ENCODE data around the gene PRSS21.
A peak's percentile ranks its signal among the peaks of the same experiment; 100 is the strongest.

Gene PRSS21

DNA sequence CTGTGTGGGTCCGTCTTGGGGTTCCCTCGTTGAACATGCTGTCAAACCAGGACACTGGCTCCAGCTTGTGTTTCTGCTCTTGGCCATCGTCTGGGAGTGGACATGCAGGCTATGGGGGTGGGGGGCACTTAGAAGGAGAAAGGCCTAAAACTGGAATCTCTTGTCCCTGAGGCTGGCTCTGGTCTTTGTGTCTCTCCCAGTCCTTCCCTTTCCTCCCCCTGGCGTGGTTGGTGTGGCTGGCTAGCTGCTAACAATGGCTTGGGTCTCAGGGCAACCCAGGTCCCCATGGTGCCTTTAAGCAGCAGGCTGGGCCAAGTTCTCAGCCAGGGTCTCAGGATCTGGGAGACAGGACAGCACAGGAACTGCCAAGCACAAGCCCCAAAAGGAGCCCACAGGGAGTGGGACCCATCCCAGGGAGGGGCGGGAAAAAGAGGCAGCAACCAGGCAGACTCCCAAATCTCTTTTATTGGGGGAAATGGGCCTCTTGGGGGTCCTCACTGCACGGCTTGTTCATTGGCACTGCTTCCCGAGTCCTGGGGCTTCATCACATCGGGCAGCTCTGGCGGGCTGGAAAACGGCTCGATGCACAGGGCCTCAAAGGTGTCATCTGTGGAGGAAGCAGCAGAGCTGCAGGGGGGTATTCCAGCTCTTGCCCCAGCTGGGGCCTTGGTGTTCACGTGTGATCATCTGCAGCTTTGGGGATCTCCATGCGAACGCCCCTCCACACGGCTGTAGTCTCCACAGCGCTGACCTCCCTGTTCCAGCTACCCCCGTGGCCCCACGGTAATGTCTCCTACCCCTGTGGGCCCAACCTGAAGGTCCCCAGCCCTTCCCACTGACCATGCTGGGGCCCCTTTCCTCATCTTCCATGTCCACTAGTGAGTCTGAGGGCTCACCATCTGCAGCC lies 45.3 kb upstream of the PRSS21 start:
- no peak for DNase-seq (ENCODE audit: low read depth)
- TF ChIP-seq, protein P1, sequence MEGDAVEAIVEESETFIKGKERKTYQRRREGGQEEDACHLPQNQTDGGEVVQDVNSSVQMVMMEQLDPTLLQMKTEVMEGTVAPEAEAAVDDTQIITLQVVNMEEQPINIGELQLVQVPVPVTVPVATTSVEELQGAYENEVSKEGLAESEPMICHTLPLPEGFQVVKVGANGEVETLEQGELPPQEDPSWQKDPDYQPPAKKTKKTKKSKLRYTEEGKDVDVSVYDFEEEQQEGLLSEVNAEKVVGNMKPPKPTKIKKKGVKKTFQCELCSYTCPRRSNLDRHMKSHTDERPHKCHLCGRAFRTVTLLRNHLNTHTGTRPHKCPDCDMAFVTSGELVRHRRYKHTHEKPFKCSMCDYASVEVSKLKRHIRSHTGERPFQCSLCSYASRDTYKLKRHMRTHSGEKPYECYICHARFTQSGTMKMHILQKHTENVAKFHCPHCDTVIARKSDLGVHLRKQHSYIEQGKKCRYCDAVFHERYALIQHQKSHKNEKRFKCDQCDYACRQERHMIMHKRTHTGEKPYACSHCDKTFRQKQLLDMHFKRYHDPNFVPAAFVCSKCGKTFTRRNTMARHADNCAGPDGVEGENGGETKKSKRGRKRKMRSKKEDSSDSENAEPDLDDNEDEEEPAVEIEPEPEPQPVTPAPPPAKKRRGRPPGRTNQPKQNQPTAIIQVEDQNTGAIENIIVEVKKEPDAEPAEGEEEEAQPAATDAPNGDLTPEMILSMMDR (IDR thresholded peaks at IDR 0.05; ENCODE audit: low read depth, low read length, missing control alignments) = no peak
- no peak overlapping the region for H3K4me3 ChIP-seq (ENCODE audit: low read depth, low read length)
- in situ Hi-C loops (cut with HindIII; ENCODE audit: low sequenced_read_pairs) = loop anchor here (10.0 kb wide), 1 partner anchor 143 kb away; the partner anchor contains the start of gene FLYWCH1

DNA sequence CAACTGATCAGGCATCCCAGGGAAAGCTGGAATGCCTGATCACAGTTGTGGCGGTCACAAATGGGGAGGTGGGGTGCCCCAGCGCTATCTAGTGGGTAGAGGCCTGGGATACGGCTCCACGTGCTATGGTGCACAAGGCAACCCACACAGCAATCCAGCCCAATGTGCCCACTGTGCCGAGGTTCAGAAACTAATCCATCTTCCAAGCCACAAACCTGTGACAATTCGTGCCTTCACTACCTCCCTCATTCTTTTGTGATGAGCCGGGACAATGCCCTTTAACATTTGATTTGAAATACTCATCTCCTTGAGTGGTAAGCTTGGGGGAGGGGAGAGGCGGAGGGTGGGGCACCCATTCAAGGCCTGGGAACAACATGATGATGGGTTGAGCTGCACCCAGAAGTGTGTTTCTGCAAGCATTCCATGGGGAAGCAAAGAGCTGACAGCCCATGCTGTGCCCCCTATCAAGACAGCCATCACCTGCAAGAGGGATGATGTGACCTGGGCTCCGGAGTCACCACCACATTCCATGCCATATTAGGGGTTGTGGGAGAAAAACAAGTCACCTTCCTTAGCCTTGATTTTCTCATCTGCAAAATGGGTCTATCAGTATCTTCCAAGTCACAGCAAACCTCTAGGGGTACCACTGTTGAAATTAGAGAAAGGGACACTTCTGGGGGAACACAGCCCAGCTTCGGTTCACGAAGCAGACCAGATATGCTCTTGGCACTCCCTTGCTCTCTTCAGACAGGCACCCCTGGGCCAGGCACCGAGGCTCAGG lies 43.7 kb upstream of the PRSS21 start:
- no peak overlapping the region for H3K4me3 ChIP-seq (ENCODE audit: low read depth, low read length)
- TF ChIP-seq, protein P1 (IDR thresholded peaks at IDR 0.05; ENCODE audit: low read depth, low read length, missing control alignments) = no peak
- no peak for DNase-seq (ENCODE audit: low read depth)
- in situ Hi-C loops (cut with HindIII; ENCODE audit: low sequenced_read_pairs) = loop anchor here (10.0 kb wide), 1 partner anchor 141 kb away; the partner anchor contains the start of gene FLYWCH1

DNA sequence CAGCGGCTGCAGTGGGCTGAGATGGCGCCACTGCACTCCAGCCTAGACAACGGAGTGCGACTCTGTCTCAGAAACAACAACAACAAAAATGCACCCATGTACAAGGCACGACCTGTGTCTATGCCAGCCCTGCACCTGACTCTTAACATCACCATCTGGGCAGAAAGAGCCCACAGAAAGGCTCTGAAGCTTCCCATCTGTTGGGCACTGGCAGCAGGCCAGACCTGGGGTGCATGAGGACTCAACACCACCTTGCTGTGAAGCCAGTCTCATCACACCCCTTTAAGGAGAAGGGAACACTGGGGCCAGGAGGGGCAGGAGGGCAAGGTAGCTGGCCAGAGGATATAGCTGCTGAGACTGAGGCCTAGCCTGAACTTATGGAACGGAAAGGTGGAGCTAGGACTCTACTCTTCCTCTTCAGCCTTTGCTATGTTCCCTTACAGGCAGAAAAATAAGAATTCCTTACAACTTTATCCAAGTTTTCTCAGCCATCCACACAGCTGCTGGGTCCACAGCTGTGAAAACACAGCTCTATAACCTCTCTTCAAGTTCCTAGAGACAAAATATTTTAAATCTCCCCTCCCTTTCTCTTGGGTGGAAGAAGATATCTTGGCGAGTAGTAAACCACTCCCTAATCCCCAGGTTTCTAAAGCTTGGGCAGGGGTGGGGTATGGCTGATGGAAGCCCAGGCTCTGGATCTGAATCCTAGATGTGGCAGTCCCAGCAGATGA lies 42.7 kb upstream of the PRSS21 start:
- TF ChIP-seq, protein P1 (IDR thresholded peaks at IDR 0.05; ENCODE audit: low read depth, low read length, missing control alignments) = no peak
- in situ Hi-C loops (cut with HindIII; ENCODE audit: low sequenced_read_pairs) = loop anchor here (10.0 kb wide), 1 partner anchor 140 kb away; the partner anchor contains the start of gene FLYWCH1
- H3K4me3 ChIP-seq (ENCODE audit: low read depth, low read length) = no peak overlapping the region
- no peak for DNase-seq (ENCODE audit: low read depth)

DNA sequence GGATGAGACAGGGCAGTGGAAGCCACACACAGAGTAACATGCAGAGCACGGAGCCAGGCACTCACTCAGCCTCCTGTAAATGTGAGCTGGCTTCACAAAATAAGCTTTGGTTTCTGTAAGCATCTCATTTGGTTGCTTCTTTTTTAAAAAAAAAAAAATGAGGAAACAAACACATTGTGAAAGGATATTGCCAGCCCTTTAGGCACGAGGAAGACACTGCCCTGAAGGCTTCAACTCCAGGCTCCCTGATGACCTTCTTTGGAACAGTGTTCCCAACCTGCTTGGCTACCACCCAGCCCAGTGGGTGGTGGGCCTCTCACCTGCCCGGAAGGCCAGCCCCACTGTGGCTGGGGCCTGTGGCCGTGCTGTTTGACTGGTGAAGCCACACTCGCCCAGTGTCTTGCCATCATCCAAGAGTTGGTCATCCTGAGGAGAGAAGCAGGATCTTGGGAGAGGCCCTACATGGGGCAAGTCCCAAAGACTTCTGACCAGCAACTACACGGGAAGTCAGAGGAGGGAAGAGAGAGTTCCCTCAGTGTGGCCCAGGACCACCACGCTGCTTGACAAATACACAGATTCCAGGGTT lies 41.8 kb upstream of the PRSS21 start:
- no peak overlapping the region for H3K4me3 ChIP-seq (ENCODE audit: low read depth, low read length)
- TF ChIP-seq, protein P1 (IDR thresholded peaks at IDR 0.05; ENCODE audit: low read depth, low read length, missing control alignments) = no peak
- in situ Hi-C loops (cut with HindIII; ENCODE audit: low sequenced_read_pairs) = loop anchor here (10.0 kb wide), 1 partner anchor 140 kb away; the partner anchor contains the start of gene FLYWCH1
- no peak for DNase-seq (ENCODE audit: low read depth)

DNA sequence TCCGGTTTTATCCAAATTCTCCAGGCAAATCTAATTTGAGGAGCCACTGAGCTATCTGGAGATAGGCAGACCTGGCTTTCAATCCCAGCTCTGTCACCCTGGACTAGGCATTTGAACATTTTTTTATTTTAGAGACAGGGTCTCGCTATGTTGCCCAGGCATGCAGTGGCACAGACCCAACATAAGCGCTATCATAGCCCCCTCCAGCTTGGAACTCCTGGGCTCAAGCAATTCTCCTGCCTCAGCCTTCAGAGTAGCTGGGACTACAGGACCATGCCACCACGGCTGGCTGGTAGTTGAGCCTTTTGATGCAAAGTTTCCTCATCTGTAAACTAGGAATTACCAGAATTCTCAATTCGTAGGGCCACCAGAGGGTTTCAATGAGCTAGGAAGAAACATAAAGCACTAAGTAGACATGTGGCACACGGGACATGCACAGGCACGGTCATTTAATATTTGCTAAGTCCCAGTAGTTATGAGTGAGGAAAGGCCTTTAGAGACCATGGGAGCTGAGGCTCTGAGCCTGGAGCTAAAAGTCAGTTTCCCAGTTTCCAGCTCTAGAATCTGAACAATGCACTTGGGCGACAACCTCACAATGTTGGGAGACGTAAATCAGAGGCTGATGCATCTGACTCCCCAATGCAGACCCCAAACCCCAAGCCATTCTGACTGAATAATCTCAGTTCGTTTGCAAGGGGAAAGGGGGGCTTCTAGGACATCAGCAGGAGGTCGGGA lies 41.1 kb upstream of the PRSS21 start:
- TF ChIP-seq, protein P1 (IDR thresholded peaks at IDR 0.05; ENCODE audit: low read depth, low read length, missing control alignments) = no peak
- peak overlapping the region; percentile 86 for H3K4me3 ChIP-seq (ENCODE audit: low read depth, low read length)
- no peak for DNase-seq (ENCODE audit: low read depth)
- in situ Hi-C loops (cut with HindIII; ENCODE audit: low sequenced_read_pairs) = loop anchor here (10.0 kb wide), 1 partner anchor 139 kb away; the partner anchor contains the start of gene FLYWCH1
